IPS-20b (cell line): ENCODE measurements around the gene DUSP10.

Experiments
- H3K27ac ChIP-seq: one replicate; pipeline ENCODE4 v1.5.1; 2013; ENCODE audit warnings: low read length
- H3K27me3 ChIP-seq: 2 replicates; pipeline ENCODE4 v1.6.1; 2013; ENCODE audit warnings: mild to moderate bottlenecking, low read length, inconsistent platforms; ENCODE audit not compliant: insufficient read depth
- H3K36me3 ChIP-seq: 2 replicates; pipeline ENCODE4 v1.6.1; 2013; ENCODE audit warnings: low read depth, mild to moderate bottlenecking, inconsistent platforms, low read length, moderate library complexity; ENCODE audit not compliant: insufficient read depth
- H3K4me1 ChIP-seq: 2 replicates; pipeline ENCODE4 v1.6.1; 2013; ENCODE audit warnings: mild to moderate bottlenecking, control low read depth, inconsistent platforms, low read length, moderate library complexity; ENCODE audit not compliant: insufficient read depth
- H3K4me3 ChIP-seq: 2 replicates; pipeline ENCODE4 v1.5.1; 2013; ENCODE audit warnings: mild to moderate bottlenecking, low read length, inconsistent platforms
- H3K9ac ChIP-seq: 2 replicates; pipeline ENCODE4 v1.6.1; 2013; ENCODE audit warnings: low read depth, mild to moderate bottlenecking, inconsistent platforms, low read length, moderate library complexity
- H3K9me3 ChIP-seq: 2 replicates; pipeline ENCODE4 v1.6.1; 2013; ENCODE audit warnings: mild to moderate bottlenecking, low read depth, low read length, inconsistent platforms; ENCODE audit not compliant: insufficient read depth

Gene DUSP10

DNA sequence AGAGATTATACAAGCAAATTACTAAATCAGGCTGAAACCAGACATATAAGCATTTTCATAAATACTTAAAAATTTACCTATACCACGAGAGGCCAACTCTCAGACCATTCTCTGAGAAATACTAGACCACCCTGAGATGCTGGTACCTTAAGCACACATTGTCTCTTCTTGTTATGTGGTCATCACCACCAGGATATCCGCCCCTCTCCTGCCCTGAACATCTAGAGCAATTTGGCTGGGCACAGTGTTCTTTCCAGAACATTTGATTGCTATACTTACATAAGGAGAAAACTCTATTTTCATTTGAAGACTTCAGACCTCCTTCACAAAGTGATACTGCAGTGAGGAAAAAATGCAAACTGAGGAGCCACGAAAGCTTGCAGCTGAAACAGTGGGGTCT is 36.2 kb upstream of the DUSP10 start:
- Histone ChIP-seq H3K27me3 (no peaks in the 10 kb centered on the region), H3K27ac (no peak overlapping the region), H3K9me3 (no peaks in the 10 kb centered on the region), H3K4me3 (no peak overlapping the region), H3K36me3 (no peaks in the 10 kb centered on the region), H3K9ac (no peak overlapping the region), H3K4me1 (no peaks in the 10 kb centered on the region)

DNA sequence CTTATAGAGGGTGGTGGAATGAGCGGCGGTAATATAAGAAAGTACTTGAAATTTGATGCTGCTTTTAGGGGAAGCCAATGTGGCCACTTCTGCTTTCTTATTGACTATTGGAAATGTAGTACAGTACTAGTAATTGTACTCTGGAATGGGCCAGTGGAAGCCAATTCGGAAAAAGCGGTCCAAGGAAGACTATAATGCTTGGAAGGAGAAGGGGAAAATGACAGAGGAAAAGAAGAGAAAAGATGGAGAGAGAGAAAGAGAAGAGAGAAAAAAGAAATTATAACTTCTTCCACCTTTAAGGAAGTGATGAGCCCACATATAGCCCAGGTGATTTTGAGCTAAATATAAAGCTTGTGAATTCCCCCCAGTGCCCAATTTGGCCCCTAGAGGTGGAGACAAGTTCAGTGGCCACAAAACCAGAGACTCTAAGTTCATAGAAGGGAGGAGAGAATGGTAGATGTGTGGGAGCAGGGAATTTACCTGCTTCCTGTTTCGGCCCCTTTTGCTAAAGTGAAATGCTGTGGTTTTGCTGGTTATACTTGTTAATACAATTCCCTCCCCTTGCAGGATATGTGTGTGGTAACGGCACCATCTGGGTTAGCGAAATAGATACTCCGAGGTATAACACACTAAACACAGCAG is 35.7 kb upstream of the DUSP10 start:
- no peaks in the 10 kb centered on the region for H3K36me3 ChIP-seq
- no peak overlapping the region for H3K4me3 ChIP-seq
- no peaks in the 10 kb centered on the region for H3K9me3 ChIP-seq
- no peak overlapping the region for H3K27ac ChIP-seq
- H3K27me3 ChIP-seq, result no peaks in the 10 kb centered on the region
- H3K4me1 ChIP-seq, result no peaks in the 10 kb centered on the region
- no peak overlapping the region for H3K9ac ChIP-seq

DNA sequence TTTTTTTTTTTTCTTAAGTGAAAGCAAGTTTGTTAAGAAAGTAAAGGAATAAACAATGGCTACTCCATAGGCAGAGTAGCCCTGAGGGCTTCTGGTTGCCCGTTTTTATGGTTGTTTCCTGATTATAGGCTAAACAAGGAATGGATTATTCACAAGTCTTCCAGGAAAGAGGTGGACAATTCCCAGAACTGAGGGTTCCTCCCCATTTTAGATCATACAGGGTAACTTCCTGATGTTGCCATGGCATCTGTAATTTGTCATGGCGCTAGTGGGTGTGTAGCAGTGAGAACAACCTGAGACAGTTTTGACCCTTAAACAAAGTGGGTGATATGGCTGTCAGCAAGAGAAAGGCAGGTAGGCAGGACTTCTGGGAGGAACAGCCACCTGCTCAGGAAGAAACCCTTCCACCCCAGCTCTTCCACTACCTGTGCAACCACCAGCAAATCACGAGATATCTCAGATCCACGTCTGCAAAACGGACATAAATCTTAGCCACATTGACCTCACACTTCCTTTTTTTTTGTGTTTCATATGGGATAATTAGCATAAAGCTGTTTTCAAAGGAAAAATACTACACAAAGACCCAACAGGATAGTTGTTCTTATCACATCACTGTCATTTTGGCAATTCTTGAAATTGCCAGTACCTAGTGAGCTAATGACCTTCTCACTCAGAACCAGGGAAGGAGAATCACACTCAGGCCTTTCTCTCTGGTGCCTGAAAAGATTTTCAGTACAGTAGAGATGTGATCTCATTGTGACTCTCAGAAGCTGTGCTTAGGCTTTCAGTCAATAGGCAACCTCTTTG is 34.8 kb upstream of the DUSP10 start:
- Histone ChIP-seq H3K27me3 (no peaks in the 10 kb centered on the region), H3K9me3 (no peaks in the 10 kb centered on the region), H3K9ac (no peak overlapping the region), H3K4me3 (no peak overlapping the region), H3K4me1 (no peaks in the 10 kb centered on the region), H3K27ac (no peak overlapping the region), H3K36me3 (no peaks in the 10 kb centered on the region)

DNA sequence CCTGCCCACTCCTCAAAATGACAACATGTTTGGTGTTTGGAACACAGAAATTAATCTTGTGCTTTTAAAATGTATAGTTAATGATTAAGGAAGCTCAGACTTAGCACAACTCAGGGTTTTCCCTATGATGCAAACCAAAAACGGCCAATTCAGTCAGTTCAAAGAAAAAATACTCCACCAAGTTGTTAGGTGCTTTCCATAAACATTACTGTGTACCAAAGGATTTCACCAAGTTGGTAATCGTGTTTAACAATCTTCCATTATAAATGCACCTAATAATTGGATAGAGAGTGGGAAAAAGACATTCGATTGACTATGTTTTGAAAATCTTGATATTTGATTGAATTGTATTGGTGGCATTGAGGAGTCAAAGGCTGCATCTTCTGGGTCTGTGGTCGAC is 33.3 kb upstream of the DUSP10 start:
- no peaks in the 10 kb centered on the region for H3K36me3 ChIP-seq
- H3K9ac ChIP-seq, result no peak overlapping the region
- no peaks in the 10 kb centered on the region for H3K9me3 ChIP-seq
- no peaks in the 10 kb centered on the region for H3K4me1 ChIP-seq
- no peaks in the 10 kb centered on the region for H3K27me3 ChIP-seq
- no peak overlapping the region for H3K27ac ChIP-seq
- no peak overlapping the region for H3K4me3 ChIP-seq

DNA sequence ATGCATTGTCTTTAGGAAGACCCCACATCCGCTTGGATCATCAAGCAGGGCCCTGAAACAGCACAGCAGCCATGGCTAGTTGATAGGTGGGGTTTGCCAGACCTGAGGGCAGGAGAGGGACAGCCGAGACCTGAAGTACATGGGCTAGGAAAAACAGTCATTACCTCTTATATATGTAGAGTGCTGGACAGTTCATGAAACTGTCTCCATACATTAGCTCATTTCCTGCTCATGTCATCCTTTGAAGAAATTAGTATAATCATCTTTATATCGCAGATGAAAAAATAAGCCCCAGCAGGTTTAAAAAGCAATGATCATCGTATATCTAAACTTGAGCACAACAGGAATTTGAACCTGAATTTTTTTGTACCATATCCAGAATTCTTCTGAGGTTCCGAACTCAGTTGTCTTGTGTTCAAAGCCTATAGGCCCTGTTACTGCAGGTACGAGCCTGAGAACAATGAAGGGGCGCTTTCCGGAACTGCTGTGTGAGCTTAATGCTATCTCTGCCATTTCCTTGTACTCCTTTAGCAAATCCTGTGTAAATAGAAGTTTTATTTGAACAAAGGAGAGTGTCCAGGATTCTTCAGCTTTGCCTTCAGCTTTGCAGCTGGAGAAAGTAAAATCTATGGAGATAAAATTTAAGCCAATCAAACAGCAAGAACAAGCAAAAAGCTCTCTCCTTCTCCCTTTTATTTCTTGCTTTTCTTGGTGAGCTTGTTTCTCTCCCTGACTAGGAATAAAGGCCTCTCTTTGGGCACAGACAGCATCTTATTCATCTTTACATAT is 32.4 kb upstream of the DUSP10 start:
- H3K4me1 ChIP-seq, result no peaks in the 10 kb centered on the region
- no peaks in the 10 kb centered on the region for H3K9me3 ChIP-seq
- no peak overlapping the region for H3K9ac ChIP-seq
- no peak overlapping the region for H3K27ac ChIP-seq
- no peaks in the 10 kb centered on the region for H3K36me3 ChIP-seq
- no peak overlapping the region for H3K4me3 ChIP-seq
- H3K27me3 ChIP-seq, result no peaks in the 10 kb centered on the region

DNA sequence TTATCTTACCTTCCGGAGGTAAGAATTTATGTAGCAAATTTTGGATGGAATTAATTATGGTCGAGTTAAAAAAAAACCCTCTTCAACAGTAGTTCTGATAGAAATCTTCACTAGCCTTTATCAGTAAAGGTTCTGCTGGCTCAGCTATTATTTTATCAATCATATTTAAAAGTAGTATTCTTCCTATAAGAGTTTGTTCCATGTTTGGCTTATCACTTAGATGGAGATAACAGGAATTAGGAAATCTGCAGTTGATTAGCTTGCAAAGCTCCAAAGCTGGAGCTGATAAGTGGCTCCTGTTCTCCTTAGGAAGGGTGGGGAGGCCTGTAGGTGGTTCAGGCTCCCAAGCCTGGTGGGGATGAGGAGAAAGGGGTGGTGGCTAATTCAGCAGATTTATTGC is 31.5 kb upstream of the DUSP10 start:
- H3K4me3 ChIP-seq, result no peak overlapping the region
- H3K27ac ChIP-seq, result no peak overlapping the region

DNA sequence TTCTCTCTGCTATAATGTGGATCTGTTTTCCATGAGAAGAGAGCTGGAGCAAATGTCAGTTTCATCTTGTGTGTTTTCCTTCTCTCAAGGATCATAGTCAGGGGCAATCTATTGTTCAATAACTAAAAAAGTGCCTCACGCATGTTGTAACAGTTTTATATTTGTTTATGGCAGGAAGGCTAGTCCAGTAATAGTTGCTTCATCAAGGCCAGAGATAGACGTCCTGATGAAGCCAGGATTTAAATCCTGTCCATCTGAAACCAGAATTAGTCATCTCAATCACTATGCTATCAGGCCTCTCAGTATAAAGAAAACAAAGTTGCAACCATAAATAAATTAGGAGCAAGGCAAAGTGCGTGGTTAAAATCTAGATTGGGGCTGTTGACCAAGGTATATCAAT is 30.2 kb upstream of the DUSP10 start:
- H3K4me3 ChIP-seq, result no peak overlapping the region
- no peak overlapping the region for H3K27ac ChIP-seq
- H3K9me3 ChIP-seq, result no peaks in the 10 kb centered on the region
- H3K36me3 ChIP-seq, result no peaks in the 10 kb centered on the region
- no peak overlapping the region for H3K9ac ChIP-seq
- H3K27me3 ChIP-seq, result no peaks in the 10 kb centered on the region
- no peaks in the 10 kb centered on the region for H3K4me1 ChIP-seq

More for the DNA sequence above, 31.5 kb upstream of the DUSP10 start:
- Histone ChIP-seq H3K9ac (no peak overlapping the region), H3K36me3 (no peaks in the 10 kb centered on the region), H3K27me3 (no peaks in the 10 kb centered on the region), H3K4me1 (no peaks in the 10 kb centered on the region), H3K9me3 (no peaks in the 10 kb centered on the region)

DNA sequence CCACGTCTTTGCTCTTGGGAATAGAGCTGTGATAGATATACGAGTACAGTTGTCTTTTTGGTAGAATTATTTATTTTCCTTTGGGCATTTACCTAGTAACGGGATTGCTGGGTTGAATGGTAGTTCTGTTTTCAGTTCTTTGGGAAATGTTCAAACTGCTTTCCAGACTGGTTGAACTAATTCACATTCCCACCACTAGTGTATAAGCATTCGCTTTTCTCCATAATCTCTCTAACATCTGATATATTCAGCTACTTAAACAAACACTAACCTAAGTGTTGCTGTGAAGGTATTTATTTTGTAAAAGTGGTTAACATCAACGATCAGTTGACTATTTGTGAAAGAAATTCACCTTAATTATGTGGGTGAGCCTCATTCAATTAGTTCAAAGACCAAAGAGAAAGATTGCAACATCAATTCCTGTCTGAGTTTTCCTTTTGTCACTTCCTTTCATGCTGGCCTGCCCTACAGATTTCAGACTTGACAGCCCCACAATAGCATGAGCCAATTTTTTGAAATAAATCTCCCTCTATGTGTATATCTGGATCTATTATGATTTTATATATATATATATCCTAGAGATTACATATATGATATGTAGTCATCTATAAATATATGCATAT is 26.7 kb upstream of the DUSP10 start:
- Histone ChIP-seq H3K27ac (no peak overlapping the region), H3K9me3 (no peaks in the 10 kb centered on the region), H3K36me3 (no peaks in the 10 kb centered on the region), H3K4me3 (no peak overlapping the region), H3K4me1 (no peaks in the 10 kb centered on the region), H3K9ac (no peak overlapping the region), H3K27me3 (no peaks in the 10 kb centered on the region)

DNA sequence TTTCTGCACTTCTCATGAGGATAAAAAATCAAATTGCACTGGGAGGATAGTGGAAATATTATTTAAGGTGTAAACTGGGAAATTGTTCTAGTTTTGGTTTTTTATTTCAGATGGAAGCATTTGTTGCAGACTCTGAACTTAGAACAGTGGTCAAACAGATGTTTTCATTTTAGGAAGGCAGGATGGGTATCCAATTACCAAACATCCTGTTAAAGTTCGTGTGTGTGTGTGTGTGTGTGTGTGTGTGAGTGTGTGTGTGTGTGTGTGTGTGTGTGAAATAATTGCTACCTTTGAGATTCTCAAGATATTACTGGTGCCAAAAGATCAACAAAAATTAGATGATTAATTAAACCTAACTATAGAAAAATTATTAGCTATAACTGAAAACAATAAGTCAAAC is 24.3 kb upstream of the DUSP10 start:
- H3K9me3 ChIP-seq, result no peaks in the 10 kb centered on the region
- no peaks in the 10 kb centered on the region for H3K4me1 ChIP-seq
- no peaks in the 10 kb centered on the region for H3K27me3 ChIP-seq
- H3K9ac ChIP-seq, result no peak overlapping the region
- H3K27ac ChIP-seq, result no peak overlapping the region
- H3K36me3 ChIP-seq, result no peaks in the 10 kb centered on the region
- H3K4me3 ChIP-seq, result no peak overlapping the region

DNA sequence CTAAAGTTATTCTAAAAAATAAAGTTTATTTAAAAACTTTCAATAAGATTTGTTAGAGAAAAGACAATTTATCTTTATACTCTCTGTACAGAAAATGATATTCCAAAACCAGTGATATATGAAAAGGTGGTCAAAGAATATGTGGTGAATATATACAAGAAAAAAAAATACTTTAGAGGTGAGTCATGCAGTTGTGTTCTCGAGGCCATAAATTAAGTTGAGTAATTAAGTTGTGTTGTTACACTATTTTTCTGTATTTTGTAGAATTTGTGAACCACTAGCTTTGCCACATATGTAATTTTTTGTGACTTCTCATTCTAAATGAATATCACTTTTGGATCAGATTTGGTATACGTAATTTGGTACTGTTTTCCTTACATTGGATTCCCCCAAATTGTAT is 23.6 kb upstream of the DUSP10 start:
- Histone ChIP-seq H3K36me3 (no peaks in the 10 kb centered on the region), H3K9ac (no peak overlapping the region), H3K27ac (no peak overlapping the region), H3K27me3 (no peaks in the 10 kb centered on the region), H3K4me1 (no peaks in the 10 kb centered on the region), H3K4me3 (no peak overlapping the region), H3K9me3 (no peaks in the 10 kb centered on the region)

DNA sequence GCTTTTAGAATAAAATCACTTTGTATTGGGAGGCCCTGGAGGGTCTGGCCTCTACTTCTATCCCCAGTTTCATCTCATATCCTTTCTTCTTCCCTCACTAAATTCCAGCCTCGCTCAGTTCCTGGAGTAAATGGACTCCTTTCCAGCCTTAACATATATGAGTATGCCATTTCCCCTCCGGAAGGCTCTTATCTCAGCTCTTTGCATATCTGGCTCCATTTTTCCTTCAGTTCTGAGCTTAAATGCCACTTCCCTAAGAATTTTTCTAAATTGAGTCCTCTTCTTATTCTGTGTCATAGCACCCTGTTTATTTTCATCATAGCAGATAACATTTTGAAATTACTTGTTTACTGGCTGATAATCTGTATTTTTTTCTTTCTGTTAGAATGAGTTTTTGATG is 20.2 kb upstream of the DUSP10 start:
- H3K4me1 ChIP-seq, result no peaks in the 10 kb centered on the region
- H3K27ac ChIP-seq, result no peak overlapping the region
- no peaks in the 10 kb centered on the region for H3K36me3 ChIP-seq
- no peaks in the 10 kb centered on the region for H3K9me3 ChIP-seq
- no peaks in the 10 kb centered on the region for H3K27me3 ChIP-seq
- no peak overlapping the region for H3K4me3 ChIP-seq
- H3K9ac ChIP-seq, result no peak overlapping the region
